Ovary (tissue), 3 donors: Measurements from ENCODE around the gene SYNGAP1.

ENCODE experiments used
- CTCF ChIP-seq, 3 donors: fragments of 450-650 bp in 2 of 3; fragments of 200-600 bp in 1 of 3; IDR thresholded peaks; one replicate each; pipeline versions ENCODE4 v1.5.1 to v1.8.0; 2016 to 2022; ENCODE audit warnings: antibody characterized with exemption in 3 of 3, mild to moderate bottlenecking in 1 of 3
- EP300 ChIP-seq: sonication (generic); formaldehyde crosslinking; IDR thresholded peaks from one replicate; pipeline ENCODE4 v1.6.1; 2017; ENCODE audit warnings: antibody characterized with exemption
- donor health status: DM: no; HTN: no; CAD: no.

- TF ChIP-seq CTCF (IDR thresholded peaks at IDR 0.05) (no peak), EP300 (no peak)
Measured at GRCh38 chr6:33404884-33405283, 15.0 kb upstream of the SYNGAP1 start.
